Right lobe of liver (tissue), 6 donors: ENCODE results near the gene FYN. TPM values are rescaled to one million over a fixed set of nuclear protein-coding genes. Genes with fewer than 3 reads are reported as not detected.

Source experiments
- ATAC-seq, 4 donors: fragments of 200-7000 bp; cut with Tn5 transposase; one replicate each; pipeline ENCODE4 v1.9.1; 2020; ENCODE audit warnings: mild to moderate bottlenecking in 4 of 4, moderate library complexity in 4 of 4
- DNase-seq, 3 donors: peaks; one replicate each; pipeline ENCODE4 v3.0.0-alpha.2; 2020
- H3K27ac ChIP-seq, 3 donors: fragments of 200-600 bp; one replicate each; pipeline ENCODE4 v1.8.0; 2022
- H3K27me3 ChIP-seq, 2 donors: fragments of 200-600 bp; one replicate each; pipeline ENCODE4 v1.8.0; 2022
- H3K36me3 ChIP-seq, 4 donors: fragments of 200-600 bp; sonication (generic) in 1 of 4; one replicate each; pipeline versions ENCODE4 v1.5.1 to v1.8.0; 2017 to 2022; ENCODE audit warnings: control low read depth in 1 of 4
- H3K4me1 ChIP-seq, 4 donors: fragments of 200-600 bp; sonication (generic) in 1 of 4; one replicate each; pipeline versions ENCODE4 v1.5.1 to v1.8.0; 2017 to 2022; ENCODE audit warnings: control low read depth in 1 of 4
- H3K4me3 ChIP-seq, 3 donors: fragments of 200-600 bp; one replicate each; pipeline ENCODE4 v1.8.0; 2022
- H3K9me3 ChIP-seq, 4 donors: fragments of 200-600 bp; sonication (generic) in 1 of 4; one replicate each; pipeline versions ENCODE4 v1.5.1 to v1.8.0; 2017 to 2022; ENCODE audit warnings: control low read depth in 1 of 4
- CTCF ChIP-seq, 4 donors: fragments of 200-600 bp in 3 of 4; fragments of 450-650 bp in 1 of 4; IDR thresholded peaks; one replicate each; pipeline versions ENCODE4 v1.5.1 to v1.8.0; 2016 to 2022; ENCODE audit warnings: antibody characterized with exemption in 4 of 4, mild to moderate bottlenecking in 2 of 4
- POLR2A ChIP-seq: fragments of 450-650 bp; IDR thresholded peaks from one replicate; pipeline ENCODE4 v1.6.1; 2017; ENCODE audit warnings: antibody characterized with exemption, mild to moderate bottlenecking
- WGBS: methylation state at CpG from one replicate; pipeline ENCODE4 v1.1.6; 2018; ENCODE audit warnings: low coverage, low lambda C conversion rate; ENCODE audit not compliant: insufficient coverage; ENCODE audit errors: missing lambda C conversion rate; 5-methylcytosine and 5-hydroxymethylcytosine counted together
- intact Hi-C, 2 donors: fragments of 100-400 bp; cut with DNase I; formaldehyde crosslinking; loops; one replicate each; pipeline versions ENCODE4 v1.11.2 to v1.14.1; 2022
- total RNA-seq, 6 experiments: library from RNA; depleted of rRNA in 2 of 6; stranded (reverse); fragments of >200 nt in 2 of 6; fragmentation: NEBNext Ultra II Directional in 3 of 6; extraction: Animal tissue kit (Norgen Biotek cat#: 25700) in 3 of 6; gene quantifications; one replicate each; pipeline versions ENCODE4 v1.1.0 to v1.2.4, GENCODE V29; 2016 to 2023
- donor health status: DM: no; HTN: yes; CAD: no.
- donor health status: DM: no; HTN: no; CAD: no.
- donor health status: DM: no; HTN: no; CAD: no.
- donor health status: DM: no; HTN: yes; CAD: no.
- donor health status: DM: no; HTN: yes; CAD: no.

FYN gene
- total RNA-seq, 6 experiments from 2014 or later, result 16.8 to 33.7 (median 23.5) TPM

- H3K4me3 ChIP-seq, result no peak overlapping the region
- H3K27me3 ChIP-seq, result no peaks in the 10 kb centered on the region
- WGBS, result 78% methylated on average over 4 of the region's 4 CpGs
- H3K9me3 ChIP-seq, result no peaks in the 10 kb centered on the region
- ATAC-seq, result no peak
- intact Hi-C loops, result no loop called here
- DNase-seq, result no peak
- H3K4me1 ChIP-seq, result no peaks in the 10 kb centered on the region
- H3K27ac ChIP-seq, result no peak overlapping the region
- TF ChIP-seq POLR2A (no peak), CTCF (IDR thresholded peaks at IDR 0.05) (no peak)
- no peaks in the 10 kb centered on the region for H3K36me3 ChIP-seq
Observed at GRCh38 chr6:111624401-111625098, 248.7 kb downstream of the FYN start.

GRCh38 chr6:111623046-111623718 is 250.1 kb downstream of the FYN start:
- no peak for ATAC-seq

DNA sequence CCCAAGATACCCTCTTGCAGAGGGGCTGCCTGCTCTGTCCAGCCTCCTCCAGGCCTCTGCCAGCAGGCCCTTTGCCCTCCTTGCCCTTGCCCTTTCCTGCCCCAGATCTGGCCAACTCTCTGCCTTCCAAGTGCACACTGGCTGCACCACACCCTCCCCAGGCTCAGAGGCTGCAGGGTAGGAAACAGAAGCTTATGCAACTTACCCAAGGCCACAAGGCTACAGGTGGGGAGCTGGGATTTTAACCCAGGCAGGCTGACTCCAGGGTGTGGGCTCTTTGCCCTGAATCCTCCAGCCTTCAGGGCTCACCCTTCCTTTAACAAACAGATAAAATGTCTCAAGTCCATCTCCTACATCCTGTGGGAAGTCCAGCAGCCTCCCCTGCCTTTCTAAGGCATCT is 253.1 kb downstream of the FYN start:
- H3K4me1 ChIP-seq, result no peaks in the 10 kb centered on the region
- TF ChIP-seq CTCF (IDR thresholded peaks at IDR 0.05), result no peak
- no peak for DNase-seq
- H3K36me3 ChIP-seq, result no peaks in the 10 kb centered on the region
- no peaks in the 10 kb centered on the region for H3K9me3 ChIP-seq
- no peak overlapping the region for H3K4me3 ChIP-seq
- intact Hi-C loops, result no loop called here
- no peak overlapping the region for H3K27ac ChIP-seq
- no peaks in the 10 kb centered on the region for H3K27me3 ChIP-seq
- ATAC-seq, result peak in 2 of 4 donors; percentile 21 to 29

More at GRCh38 chr6:111623046-111623718, 250.1 kb downstream of the FYN start:
- no peaks in the 10 kb centered on the region for H3K27me3 ChIP-seq
- no peak for TF ChIP-seq POLR2A
- TF ChIP-seq CTCF (IDR thresholded peaks at IDR 0.05), result no peak
- DNase-seq, result no peak
- no peak overlapping the region for H3K27ac ChIP-seq
- no peaks in the 10 kb centered on the region for H3K9me3 ChIP-seq
- WGBS, result 92% methylated on average over 2 of the region's 9 CpGs
- no peak overlapping the region for H3K4me3 ChIP-seq
- no peaks in the 10 kb centered on the region for H3K36me3 ChIP-seq
- H3K4me1 ChIP-seq, result no peaks in the 10 kb centered on the region
- intact Hi-C loops, result no loop called here

DNA sequence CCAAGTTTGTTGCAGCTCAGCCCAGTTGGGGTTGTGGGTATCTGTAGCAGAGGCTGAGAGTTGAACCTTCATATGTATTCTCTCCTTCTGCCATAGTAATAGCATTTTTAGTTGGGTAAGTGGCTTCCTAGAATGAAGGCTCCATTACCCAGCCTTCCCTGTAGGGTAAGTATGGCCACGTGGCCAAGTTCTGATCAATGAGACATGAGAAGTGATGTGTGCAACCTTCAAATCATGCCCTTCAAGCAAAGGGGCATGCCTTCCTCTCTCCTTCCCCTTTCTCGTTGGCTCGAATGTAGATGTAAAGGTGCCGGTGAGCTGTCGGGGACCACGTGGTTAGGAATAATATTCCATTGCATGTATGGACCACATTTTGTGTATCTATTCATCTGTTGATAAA is 254.8 kb downstream of the FYN start:
- Histone ChIP-seq H3K4me3 (no peak overlapping the region), H3K9me3 (no peaks in the 10 kb centered on the region), H3K27me3 (no peaks in the 10 kb centered on the region), H3K4me1 (no peaks in the 10 kb centered on the region), H3K36me3 (no peaks in the 10 kb centered on the region), H3K27ac (no peak overlapping the region)
- intact Hi-C loops, result no loop called here
- WGBS, result 57% methylated on average over 2 of the region's 6 CpGs
- no peak for TF ChIP-seq POLR2A
- TF ChIP-seq CTCF (IDR thresholded peaks at IDR 0.05), result no peak
- no peak for ATAC-seq
- DNase-seq, result no peak
